DOHH2 (cell line): ENCODE measurements around the gene LRRC40.

Experiments
- EZH2phosphoT487 ChIP-seq: fragments of 200-600 bp; sonication (generic); IDR thresholded peaks from 2 replicates; pipeline ENCODE4 v1.6.1; 2017; ENCODE audit warnings: borderline replicate concordance, mild to moderate bottlenecking, antibody characterized with exemption, low read length, moderate library complexity, mixed read lengths
- TF ChIP-seq, protein P1 (sequence below): fragments of 200-600 bp; sonication (generic); IDR thresholded peaks from one replicate; pipeline ENCODE4 v1.5.1; 2014; ENCODE audit warnings: antibody characterized with exemption, mild to moderate bottlenecking, low read depth, low read length; ENCODE audit not compliant: poor library complexity, severe bottlenecking

DNA sequence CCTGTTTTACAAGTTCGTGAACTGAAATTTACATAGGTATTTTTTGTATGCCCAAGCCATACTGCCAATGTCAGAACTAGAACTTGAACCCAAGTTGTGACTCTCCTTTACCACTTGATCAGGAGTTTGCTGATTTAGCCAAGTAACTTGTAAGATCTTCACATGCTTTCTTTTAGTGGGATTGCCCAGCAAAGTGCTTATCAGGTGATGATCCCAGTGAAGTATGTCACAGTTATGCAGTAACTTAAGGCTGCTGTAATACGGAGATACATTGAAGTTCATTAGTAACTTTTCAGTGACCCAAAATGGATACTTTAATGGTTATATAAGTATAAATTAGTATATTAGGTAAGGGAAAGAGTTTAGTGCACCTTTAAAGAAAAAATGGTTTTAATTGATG, 19.6 kb upstream of the LRRC40 start:
- TF ChIP-seq, protein P1, sequence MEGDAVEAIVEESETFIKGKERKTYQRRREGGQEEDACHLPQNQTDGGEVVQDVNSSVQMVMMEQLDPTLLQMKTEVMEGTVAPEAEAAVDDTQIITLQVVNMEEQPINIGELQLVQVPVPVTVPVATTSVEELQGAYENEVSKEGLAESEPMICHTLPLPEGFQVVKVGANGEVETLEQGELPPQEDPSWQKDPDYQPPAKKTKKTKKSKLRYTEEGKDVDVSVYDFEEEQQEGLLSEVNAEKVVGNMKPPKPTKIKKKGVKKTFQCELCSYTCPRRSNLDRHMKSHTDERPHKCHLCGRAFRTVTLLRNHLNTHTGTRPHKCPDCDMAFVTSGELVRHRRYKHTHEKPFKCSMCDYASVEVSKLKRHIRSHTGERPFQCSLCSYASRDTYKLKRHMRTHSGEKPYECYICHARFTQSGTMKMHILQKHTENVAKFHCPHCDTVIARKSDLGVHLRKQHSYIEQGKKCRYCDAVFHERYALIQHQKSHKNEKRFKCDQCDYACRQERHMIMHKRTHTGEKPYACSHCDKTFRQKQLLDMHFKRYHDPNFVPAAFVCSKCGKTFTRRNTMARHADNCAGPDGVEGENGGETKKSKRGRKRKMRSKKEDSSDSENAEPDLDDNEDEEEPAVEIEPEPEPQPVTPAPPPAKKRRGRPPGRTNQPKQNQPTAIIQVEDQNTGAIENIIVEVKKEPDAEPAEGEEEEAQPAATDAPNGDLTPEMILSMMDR: no peak
- TF ChIP-seq EZH2phosphoT487: no peak
